K562 (cell line): ENCODE data around the gene TOM1L2. TPM values are rescaled to one million over a fixed set of nuclear protein-coding genes. Genes with fewer than 3 reads are reported as not detected.

Source experiments
- ATF1 ChIP-seq, 2 experiments: fragments of 450-650 bp in 1 of 2; IDR thresholded peaks; 2 replicates each; pipeline ENCODE4 v1.6.1; 2016; ENCODE audit warnings: missing compliant biosample characterization in 1 of 2, missing genetic modification characterization in 1 of 2
- EHMT2 ChIP-seq: fragments of 450-650 bp; IDR thresholded peaks from 2 replicates; pipeline ENCODE4 v1.6.1; 2018; ENCODE audit warnings: antibody characterized with exemption
- KAT8 ChIP-seq: fragments of 450-650 bp; IDR thresholded peaks from 2 replicates; pipeline ENCODE4 v1.6.1; 2016; ENCODE audit warnings: low read depth, mild to moderate bottlenecking
- TAF9B ChIP-seq: fragments of 450-650 bp; IDR thresholded peaks from 2 replicates; pipeline ENCODE4 v1.6.1; 2018; ENCODE audit warnings: mild to moderate bottlenecking; ENCODE audit not compliant: partially characterized antibody
- ZNF695 ChIP-seq: fragments of 450-650 bp; formaldehyde crosslinking; IDR thresholded peaks from 2 replicates; pipeline ENCODE4 v1.4.0; 2020; ENCODE audit warnings: mild to moderate bottlenecking, moderate library complexity
- polyA plus RNA-seq, 8 experiments: library from polyadenylated mRNA; depleted of rRNA in 4 of 8; stranded (reverse) in 5 of 8; unstranded in 3 of 8; fragments of >200 nt; fragmentation: Nextera tagmentation in 2 of 8; fragmentation: Illumina TruSeq in 1 of 8; extraction: Ambion mirVana in 2 of 8; extraction: Trizol in 1 of 8; gene quantifications; 2 replicates each; pipeline versions ENCODE4 v1.2.1 to v1.2.3, GENCODE V29; 2011 to 2014; ENCODE audit warnings: inconsistent platforms in 1 of 8, missing spikeins in 1 of 8
- total RNA-seq, 7 experiments: library from RNA; depleted of rRNA in 6 of 7; stranded (reverse); fragments of >200 nt in 6 of 7; fragmentation: Illumina TruSeq in 2 of 7; extraction: Trizol in 2 of 7; gene quantifications; 2 replicates each; pipeline versions ENCODE4 v1.2.1 to v1.2.3, GENCODE V29; 2011 to 2021; ENCODE audit warnings: low replicate concordance in 1 of 7
- TF ChIP-seq, protein P1 (sequence below): sonication (generic); formaldehyde crosslinking; IDR thresholded peaks from 2 replicates; pipeline ENCODE4 v1.8.1; 2022; ENCODE audit warnings: missing genetic modification reagents
- TF ChIP-seq, protein P2 (sequence below): fragments of 450-650 bp; formaldehyde crosslinking; IDR thresholded peaks from 2 replicates; pipeline ENCODE4 v1.4.0; 2022; ENCODE audit warnings: mild to moderate bottlenecking, moderate library complexity
- TF ChIP-seq, protein P3 (sequence below): sonication (generic); formaldehyde crosslinking; IDR thresholded peaks from 2 replicates; pipeline ENCODE4 v1.8.1; 2023; ENCODE audit warnings: mild to moderate bottlenecking, missing genetic modification reagents

Gene TOM1L2
- total and polyA plus RNA-seq, 9 of the 15 experiments (the other 6 are each of a cell fraction or from before 2014, with no cell fraction given) = 0.07 to 6.0 (median 2.5) TPM

DNA sequence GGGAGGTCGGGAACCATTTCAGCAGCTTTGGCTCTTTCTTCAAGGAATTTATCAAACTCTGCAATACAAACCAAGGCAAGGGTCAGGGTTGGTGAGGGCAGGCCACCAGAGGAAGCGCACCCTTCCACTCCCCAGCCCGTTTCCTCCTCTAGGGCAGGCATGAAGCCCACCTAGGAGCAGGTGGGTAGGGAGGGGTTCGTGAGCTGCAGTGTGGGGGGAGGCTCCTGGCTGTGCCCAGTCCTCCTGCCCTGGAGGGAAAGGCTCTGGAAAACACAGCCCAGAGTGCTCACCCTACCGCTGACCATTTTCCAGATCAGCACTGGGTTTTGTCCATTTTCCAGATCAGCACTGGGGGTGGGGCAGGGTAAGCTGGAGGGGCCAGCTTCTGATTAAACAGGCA lies 124.5 kb downstream of the TOM1L2 start (continued):
- TF ChIP-seq, protein P1, sequence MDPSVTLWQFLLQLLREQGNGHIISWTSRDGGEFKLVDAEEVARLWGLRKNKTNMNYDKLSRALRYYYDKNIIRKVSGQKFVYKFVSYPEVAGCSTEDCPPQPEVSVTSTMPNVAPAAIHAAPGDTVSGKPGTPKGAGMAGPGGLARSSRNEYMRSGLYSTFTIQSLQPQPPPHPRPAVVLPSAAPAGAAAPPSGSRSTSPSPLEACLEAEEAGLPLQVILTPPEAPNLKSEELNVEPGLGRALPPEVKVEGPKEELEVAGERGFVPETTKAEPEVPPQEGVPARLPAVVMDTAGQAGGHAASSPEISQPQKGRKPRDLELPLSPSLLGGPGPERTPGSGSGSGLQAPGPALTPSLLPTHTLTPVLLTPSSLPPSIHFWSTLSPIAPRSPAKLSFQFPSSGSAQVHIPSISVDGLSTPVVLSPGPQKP (CRISPR knock-in tag) = no peak
- TF ChIP-seq, protein P2, sequence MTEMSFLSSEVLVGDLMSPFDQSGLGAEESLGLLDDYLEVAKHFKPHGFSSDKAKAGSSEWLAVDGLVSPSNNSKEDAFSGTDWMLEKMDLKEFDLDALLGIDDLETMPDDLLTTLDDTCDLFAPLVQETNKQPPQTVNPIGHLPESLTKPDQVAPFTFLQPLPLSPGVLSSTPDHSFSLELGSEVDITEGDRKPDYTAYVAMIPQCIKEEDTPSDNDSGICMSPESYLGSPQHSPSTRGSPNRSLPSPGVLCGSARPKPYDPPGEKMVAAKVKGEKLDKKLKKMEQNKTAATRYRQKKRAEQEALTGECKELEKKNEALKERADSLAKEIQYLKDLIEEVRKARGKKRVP (CRISPR knock-in tag) = no peak
- no peak for TF ChIP-seq EHMT2
- TF ChIP-seq, protein P3, sequence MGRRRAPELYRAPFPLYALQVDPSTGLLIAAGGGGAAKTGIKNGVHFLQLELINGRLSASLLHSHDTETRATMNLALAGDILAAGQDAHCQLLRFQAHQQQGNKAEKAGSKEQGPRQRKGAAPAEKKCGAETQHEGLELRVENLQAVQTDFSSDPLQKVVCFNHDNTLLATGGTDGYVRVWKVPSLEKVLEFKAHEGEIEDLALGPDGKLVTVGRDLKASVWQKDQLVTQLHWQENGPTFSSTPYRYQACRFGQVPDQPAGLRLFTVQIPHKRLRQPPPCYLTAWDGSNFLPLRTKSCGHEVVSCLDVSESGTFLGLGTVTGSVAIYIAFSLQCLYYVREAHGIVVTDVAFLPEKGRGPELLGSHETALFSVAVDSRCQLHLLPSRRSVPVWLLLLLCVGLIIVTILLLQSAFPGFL (CRISPR knock-in tag) = no peak
- TF ChIP-seq ZNF695 (CRISPR knock-in tag) = no peak
- no peak for TF ChIP-seq ATF1 (CRISPR knock-in tag; IDR thresholded peaks at IDR 0.05)
- no peak for TF ChIP-seq ATF1 (tag; IDR thresholded peaks at IDR 0.05)
- TF ChIP-seq TAF9B = no peak
- TF ChIP-seq KAT8 = no peak
